Measurements from ENCODE around the gene PNPO. TPM values are rescaled to one million over a fixed set of nuclear protein-coding genes. Genes with fewer than 3 reads are reported as not detected.

Gene PNPO
- total RNA-seq, 1 experiment from 2014 or later: 57.5 TPM

Other genes with a start within 250 kb of the PNPO start
- 9.0 and 12.8 TPM in 2 replicates for gene TBKBP1, start 247.4 kb upstream of the PNPO start, total RNA-seq (2014; rRNA removed)
- gene TBX21, start 208.3 kb upstream of the PNPO start, total RNA-seq (2014; rRNA removed): not detected in 2 replicates
- gene OSBPL7, start 119.8 kb upstream of the PNPO start, total RNA-seq (2014; rRNA removed): 18.4 and 22.1 TPM in 2 replicates
- 54.5 and 74.2 TPM in 2 replicates for gene MRPL10, start 110.0 kb upstream of the PNPO start, total RNA-seq (2014; rRNA removed)
- 0.44 and 1.2 TPM in 2 replicates for gene LRRC46, start 109.9 kb upstream of the PNPO start, total RNA-seq (2014; rRNA removed)
- 44.0 and 47.9 TPM in 2 replicates for gene SCRN2, start 100.3 kb upstream of the PNPO start, total RNA-seq (2014; rRNA removed)
- 3.1 and 3.9 TPM in 2 replicates for gene SP6, start 90.4 kb upstream of the PNPO start, total RNA-seq (2014; rRNA removed)
- gene SP2, start 45.3 kb upstream of the PNPO start, total RNA-seq (2014; rRNA removed): 3.9 and 6.5 TPM in 2 replicates
- 3.8 and 6.0 TPM in 2 replicates for gene PRR15L, start 16.3 kb downstream of the PNPO start, total RNA-seq (2014; rRNA removed)
- gene CDK5RAP3, start 29.5 kb downstream of the PNPO start, total RNA-seq (2014; rRNA removed): 193 and 209 TPM in 2 replicates
- gene COPZ2, start 96.2 kb downstream of the PNPO start, total RNA-seq (2014; rRNA removed): 0.63 and 1.3 TPM in 2 replicates
- gene NFE2L1, start 106.8 kb downstream of the PNPO start, total RNA-seq (2014; rRNA removed): 45.1 and 72.6 TPM in 2 replicates
- 119 and 142 TPM in 2 replicates for gene CBX1, start 159.9 kb downstream of the PNPO start, total RNA-seq (2014; rRNA removed)
- 17.7 and 23.3 TPM in 2 replicates for gene SNX11, start 166.2 kb downstream of the PNPO start, total RNA-seq (2014; rRNA removed)

All from PC-3 (cell line).